ENCODE results near the gene PIP5K1B.
A peak's percentile ranks its signal among the peaks of the same experiment; 100 is the strongest.

Gene PIP5K1B

GRCh38 chr9:69034071-69034470 lies 329.0 kb downstream of the PIP5K1B start:
- no peak for TF ChIP-seq EZH2phosphoT487 (IDR thresholded peaks at IDR 0.05; ENCODE audit: borderline replicate concordance, low read length)
- TF ChIP-seq CTCF (IDR thresholded peaks at IDR 0.05; ENCODE audit: low read depth, low read length, poor library complexity, severe bottlenecking) = no peak
- H3K9me3 ChIP-seq (ENCODE audit: control insufficient read depth, insufficient read depth, low read length) = no peaks in the 10 kb centered on the region
- no peak overlapping the region for H3K27ac ChIP-seq (ENCODE audit: low read depth, low read length)

DNA sequence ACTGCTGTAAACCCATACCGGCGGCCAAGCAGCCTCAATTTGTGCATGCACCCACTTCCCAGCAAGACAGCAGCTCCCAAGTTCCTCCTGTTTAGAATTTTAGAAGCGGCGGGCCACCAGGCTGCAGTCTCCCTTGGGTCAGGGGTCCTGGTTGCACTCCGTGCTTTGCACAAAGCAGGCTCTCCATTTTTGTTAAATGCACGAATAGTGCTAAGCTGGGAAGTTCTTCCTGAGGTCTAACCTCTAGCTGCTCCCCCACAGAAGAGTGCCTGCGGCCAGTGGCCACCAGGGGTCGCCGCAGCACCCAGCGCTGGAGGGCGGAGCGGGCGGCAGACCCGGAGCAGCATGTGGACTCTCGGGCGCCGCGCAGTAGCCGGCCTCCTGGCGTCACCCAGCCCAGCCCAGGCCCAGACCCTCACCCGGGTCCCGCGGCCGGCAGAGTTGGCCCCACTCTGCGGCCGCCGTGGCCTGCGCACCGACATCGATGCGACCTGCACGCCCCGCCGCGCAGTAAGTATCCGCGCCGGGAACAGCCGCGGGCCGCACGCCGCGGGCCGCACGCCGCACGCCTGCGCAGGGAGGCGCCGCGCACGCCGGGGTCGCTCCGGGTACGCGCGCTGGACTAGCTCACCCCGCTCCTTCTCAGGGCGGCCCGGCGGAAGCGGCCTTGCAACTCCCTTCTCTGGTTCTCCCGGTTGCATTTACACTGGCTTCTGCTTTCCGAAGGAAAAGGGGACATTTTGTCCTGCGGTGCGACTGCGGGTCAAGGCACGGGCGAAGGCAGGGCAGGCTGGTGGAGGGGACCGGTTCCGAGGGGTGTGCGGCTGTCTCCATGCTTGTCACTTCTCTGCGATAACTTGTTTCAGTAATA lies 330.6 kb downstream of the PIP5K1B start, which contains the start of gene FXN:
FXN (plus strand) TSS at position 315 of the 871 bp plus-strand sequence; CDS start at position 346, 31 bp downstream.
- Histone ChIP-seq H3K27ac (ENCODE audit: low read depth, low read length) (peak within 1 kb of the TSS; percentile 37), H3K9me3 (ENCODE audit: control insufficient read depth, insufficient read depth, low read length) (no peaks in the 10 kb centered on the region), H3F3A (ENCODE audit: control insufficient read depth, insufficient read depth) (no peaks in the 10 kb centered on the region; the same call in 1 of the 2 replicates), H4K20me1 (ENCODE audit: control insufficient read depth, insufficient read depth, low read depth, low read length) (no peaks in the 10 kb centered on the region), H3K4me1 (ENCODE audit: control insufficient read depth, low read length) (peaks cover 10% of the 10 kb centered on the region), H3K36me3 (ENCODE audit: control insufficient read depth, low read length) (no peaks in the 10 kb centered on the region), H3K79me2 (ENCODE audit: control insufficient read depth, low read length) (peaks cover 43% of the 10 kb centered on the region), H3K27me3 (ENCODE audit: control insufficient read depth, low read length) (no peaks in the 10 kb centered on the region), H3K4me2 (ENCODE audit: low read length) (peak within 1 kb of the TSS; percentile 69), H3K4me3 (ENCODE audit: low read length) (peak within 1 kb of the TSS; percentile 86), H3K9me2 (replicated peaks; ENCODE audit: control insufficient read depth, low read length) (no peaks in the 10 kb centered on the region)
- TF ChIP-seq CTCF (IDR thresholded peaks at IDR 0.05; ENCODE audit: low read depth, low read length, poor library complexity, severe bottlenecking) = peak; percentile 98
- TF ChIP-seq EZH2phosphoT487 (IDR thresholded peaks at IDR 0.05; ENCODE audit: borderline replicate concordance, low read length) = no peak

More at GRCh38 chr9:69034071-69034470, 329.0 kb downstream of the PIP5K1B start:
- peaks cover 30% of the 10 kb centered on the region for H3K79me2 ChIP-seq (ENCODE audit: control insufficient read depth, low read length)
- H3K4me3 ChIP-seq (ENCODE audit: low read length) = no peak overlapping the region
- no peaks in the 10 kb centered on the region for H3K9me2 ChIP-seq (replicated peaks; ENCODE audit: control insufficient read depth, low read length)
- H3K36me3 ChIP-seq (ENCODE audit: control insufficient read depth, low read length) = no peaks in the 10 kb centered on the region
- H3K4me2 ChIP-seq (ENCODE audit: low read length) = no peak overlapping the region
- peaks cover 10% of the 10 kb centered on the region for H3K4me1 ChIP-seq (ENCODE audit: control insufficient read depth, low read length)
- H3F3A ChIP-seq (ENCODE audit: control insufficient read depth, insufficient read depth) = no peaks in the 10 kb centered on the region; the same call in 1 of the 2 replicates
- H3K27me3 ChIP-seq (ENCODE audit: control insufficient read depth, low read length) = no peaks in the 10 kb centered on the region
- H4K20me1 ChIP-seq (ENCODE audit: control insufficient read depth, insufficient read depth, low read depth, low read length) = no peaks in the 10 kb centered on the region

- H3K27ac ChIP-seq (ENCODE audit: low read depth, low read length) = peak overlapping the region; percentile 37
- H3K79me2 ChIP-seq (ENCODE audit: control insufficient read depth, low read length) = peaks cover 49% of the 10 kb centered on the region
- H3K9me3 ChIP-seq (ENCODE audit: control insufficient read depth, insufficient read depth, low read length) = no peaks in the 10 kb centered on the region
- no peaks in the 10 kb centered on the region for H3K36me3 ChIP-seq (ENCODE audit: control insufficient read depth, low read length)
- peaks cover 10% of the 10 kb centered on the region for H3K4me1 ChIP-seq (ENCODE audit: control insufficient read depth, low read length)
- H3F3A ChIP-seq (ENCODE audit: control insufficient read depth, insufficient read depth) = no peaks in the 10 kb centered on the region; the same call in 1 of the 2 replicates
- peak overlapping the region; percentile 69 for H3K4me2 ChIP-seq (ENCODE audit: low read length)
- H3K27me3 ChIP-seq (ENCODE audit: control insufficient read depth, low read length) = no peaks in the 10 kb centered on the region
- no peak for TF ChIP-seq EZH2phosphoT487 (IDR thresholded peaks at IDR 0.05; ENCODE audit: borderline replicate concordance, low read length)
- no peak for TF ChIP-seq CTCF (IDR thresholded peaks at IDR 0.05; ENCODE audit: low read depth, low read length, poor library complexity, severe bottlenecking)
- no peaks in the 10 kb centered on the region for H3K9me2 ChIP-seq (replicated peaks; ENCODE audit: control insufficient read depth, low read length)
- H4K20me1 ChIP-seq (ENCODE audit: control insufficient read depth, insufficient read depth, low read depth, low read length) = no peaks in the 10 kb centered on the region
- peak overlapping the region; percentile 86 for H3K4me3 ChIP-seq (ENCODE audit: low read length)
Observed at GRCh38 chr9:69036309-69036708, 331.3 kb downstream of the PIP5K1B start.
